Transverse colon (tissue), 4 donors: ENCODE results near the gene MATN3.

Experiments used
- EP300 ChIP-seq: sonication (generic); formaldehyde crosslinking; IDR thresholded peaks from one replicate; pipeline ENCODE4 v1.6.1; 2017; ENCODE audit warnings: antibody characterized with exemption, low read depth
- POLR2A ChIP-seq: fragments of 450-650 bp; IDR thresholded peaks from one replicate; pipeline ENCODE4 v1.6.1; 2016; ENCODE audit warnings: antibody characterized with exemption, mild to moderate bottlenecking, moderate library complexity
- POLR2AphosphoS5 ChIP-seq, 3 donors: sonication (generic); formaldehyde crosslinking; IDR thresholded peaks; one replicate each; pipeline ENCODE4 v1.6.1; 2016; ENCODE audit warnings: antibody characterized with exemption in 3 of 3
- TF ChIP-seq, protein P1 (sequence below), 5 experiments: fragments of 200-600 bp in 3 of 5; fragments of 450-650 bp in 2 of 5; sonication (generic) in 3 of 5; IDR thresholded peaks; 1 replicate in 2 of 5; 2 replicates in 3 of 5; pipeline ENCODE4 v1.5.1; 2016 to 2017; ENCODE audit warnings: antibody characterized with exemption in 5 of 5, inconsistent platforms in 3 of 5, mild to moderate bottlenecking in 2 of 5, moderate library complexity in 1 of 5

DNA sequence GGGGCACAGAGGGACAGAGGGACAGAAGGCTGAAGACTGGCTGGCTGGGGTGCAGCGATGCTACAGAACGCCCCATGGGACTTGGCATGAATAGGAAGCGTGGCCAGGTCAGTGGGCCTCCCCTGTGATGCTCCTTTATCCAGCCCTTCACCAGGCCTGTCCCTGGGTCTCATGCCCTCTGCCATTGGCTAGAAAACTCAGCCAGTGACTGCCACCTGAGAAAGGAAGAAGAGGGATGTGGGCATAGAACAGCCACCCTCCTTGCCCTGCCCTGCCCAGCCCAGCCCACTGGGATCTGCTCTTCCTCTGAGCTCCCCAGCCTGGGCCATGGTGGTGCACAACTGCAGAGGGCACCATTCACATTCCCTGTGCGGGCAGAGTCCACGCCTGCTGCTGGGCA is 49.5 kb upstream of the MATN3 start:
- no peak for TF ChIP-seq POLR2AphosphoS5 (IDR thresholded peaks at IDR 0.05)
- no peak for TF ChIP-seq EP300
- TF ChIP-seq, protein P1, sequence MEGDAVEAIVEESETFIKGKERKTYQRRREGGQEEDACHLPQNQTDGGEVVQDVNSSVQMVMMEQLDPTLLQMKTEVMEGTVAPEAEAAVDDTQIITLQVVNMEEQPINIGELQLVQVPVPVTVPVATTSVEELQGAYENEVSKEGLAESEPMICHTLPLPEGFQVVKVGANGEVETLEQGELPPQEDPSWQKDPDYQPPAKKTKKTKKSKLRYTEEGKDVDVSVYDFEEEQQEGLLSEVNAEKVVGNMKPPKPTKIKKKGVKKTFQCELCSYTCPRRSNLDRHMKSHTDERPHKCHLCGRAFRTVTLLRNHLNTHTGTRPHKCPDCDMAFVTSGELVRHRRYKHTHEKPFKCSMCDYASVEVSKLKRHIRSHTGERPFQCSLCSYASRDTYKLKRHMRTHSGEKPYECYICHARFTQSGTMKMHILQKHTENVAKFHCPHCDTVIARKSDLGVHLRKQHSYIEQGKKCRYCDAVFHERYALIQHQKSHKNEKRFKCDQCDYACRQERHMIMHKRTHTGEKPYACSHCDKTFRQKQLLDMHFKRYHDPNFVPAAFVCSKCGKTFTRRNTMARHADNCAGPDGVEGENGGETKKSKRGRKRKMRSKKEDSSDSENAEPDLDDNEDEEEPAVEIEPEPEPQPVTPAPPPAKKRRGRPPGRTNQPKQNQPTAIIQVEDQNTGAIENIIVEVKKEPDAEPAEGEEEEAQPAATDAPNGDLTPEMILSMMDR (IDR thresholded peaks at IDR 0.05) = no peak
- no peak for TF ChIP-seq POLR2A
